ENCODE data around the gene EEF1A2.

DNA sequence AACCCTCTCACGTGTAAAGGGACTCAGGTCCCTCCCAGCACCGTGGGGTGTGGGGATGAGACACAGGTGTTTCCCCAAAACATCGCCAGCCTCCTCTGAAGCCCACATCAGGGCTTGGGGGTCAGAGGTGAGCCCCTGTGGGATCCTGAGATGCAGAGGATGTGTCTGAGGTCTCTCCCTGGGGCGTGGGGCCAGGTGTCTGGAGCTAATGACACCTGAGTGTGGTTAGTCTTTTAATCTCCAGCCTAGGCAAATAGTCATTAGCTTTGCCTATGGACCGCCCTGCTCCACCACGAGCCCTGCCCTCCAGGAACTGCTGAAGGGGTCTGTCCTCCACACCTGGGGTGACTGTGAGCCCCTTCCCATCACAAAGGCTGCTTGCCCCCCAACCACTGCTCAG lies 46.9 kb upstream of the EEF1A2 start:
- TF ChIP-seq CTCF (IDR thresholded peaks at IDR 0.05) (no peak), ZFX (IDR thresholded peaks at IDR 0.05; ENCODE audit: borderline replicate concordance) (no peak)

All from 22Rv1 (cell line).